Measurements from ENCODE around the gene TST.

Gene TST

DNA sequence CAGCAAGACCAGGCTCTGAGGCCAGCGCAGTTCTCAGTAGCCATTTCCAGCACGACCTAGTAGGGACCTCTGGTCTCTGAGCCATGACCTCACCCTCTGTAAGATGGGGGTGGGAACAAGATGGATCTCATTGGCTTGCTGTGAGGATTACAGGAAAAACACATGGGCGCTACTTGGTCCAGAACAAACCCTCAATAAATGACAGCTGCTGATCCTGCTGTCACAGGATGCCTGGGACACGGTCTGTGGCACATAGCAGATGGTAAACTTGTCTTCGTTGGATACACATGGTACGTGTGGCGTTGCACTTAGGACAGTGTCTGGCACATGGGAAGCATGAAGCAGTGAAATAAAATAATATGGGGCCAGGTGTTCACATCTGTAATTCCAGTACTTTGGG is 27.8 kb upstream of the TST start:
- Histone ChIP-seq H3K4me3 (IDR thresholded peaks at IDR 0.05; ENCODE audit: insufficient read depth, low read depth, low read length) (no peak overlapping the region), H4K20me1 (ENCODE audit: insufficient read depth) (no peaks in the 10 kb centered on the region), H3K36me3 (ENCODE audit: insufficient read depth) (no peaks in the 10 kb centered on the region), H3K4me1 (ENCODE audit: low read depth, poor library complexity, severe bottlenecking) (peaks cover 9% of the 10 kb centered on the region), H3K27ac (no peak overlapping the region), H3K9ac (no peak overlapping the region), H3K4me2 (no peak overlapping the region), H3K27me3 (ENCODE audit: insufficient read depth, low read depth) (no peaks in the 10 kb centered on the region), H3K79me2 (ENCODE audit: insufficient read depth, low read depth) (no peaks in the 10 kb centered on the region), H2AFZ (ENCODE audit: low read depth) (no peak overlapping the region)
- TF ChIP-seq, protein P1, sequence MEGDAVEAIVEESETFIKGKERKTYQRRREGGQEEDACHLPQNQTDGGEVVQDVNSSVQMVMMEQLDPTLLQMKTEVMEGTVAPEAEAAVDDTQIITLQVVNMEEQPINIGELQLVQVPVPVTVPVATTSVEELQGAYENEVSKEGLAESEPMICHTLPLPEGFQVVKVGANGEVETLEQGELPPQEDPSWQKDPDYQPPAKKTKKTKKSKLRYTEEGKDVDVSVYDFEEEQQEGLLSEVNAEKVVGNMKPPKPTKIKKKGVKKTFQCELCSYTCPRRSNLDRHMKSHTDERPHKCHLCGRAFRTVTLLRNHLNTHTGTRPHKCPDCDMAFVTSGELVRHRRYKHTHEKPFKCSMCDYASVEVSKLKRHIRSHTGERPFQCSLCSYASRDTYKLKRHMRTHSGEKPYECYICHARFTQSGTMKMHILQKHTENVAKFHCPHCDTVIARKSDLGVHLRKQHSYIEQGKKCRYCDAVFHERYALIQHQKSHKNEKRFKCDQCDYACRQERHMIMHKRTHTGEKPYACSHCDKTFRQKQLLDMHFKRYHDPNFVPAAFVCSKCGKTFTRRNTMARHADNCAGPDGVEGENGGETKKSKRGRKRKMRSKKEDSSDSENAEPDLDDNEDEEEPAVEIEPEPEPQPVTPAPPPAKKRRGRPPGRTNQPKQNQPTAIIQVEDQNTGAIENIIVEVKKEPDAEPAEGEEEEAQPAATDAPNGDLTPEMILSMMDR (conservative IDR thresholded peaks at IDR 0.05; ENCODE audit: low read depth, low read length), result no peak

DNA sequence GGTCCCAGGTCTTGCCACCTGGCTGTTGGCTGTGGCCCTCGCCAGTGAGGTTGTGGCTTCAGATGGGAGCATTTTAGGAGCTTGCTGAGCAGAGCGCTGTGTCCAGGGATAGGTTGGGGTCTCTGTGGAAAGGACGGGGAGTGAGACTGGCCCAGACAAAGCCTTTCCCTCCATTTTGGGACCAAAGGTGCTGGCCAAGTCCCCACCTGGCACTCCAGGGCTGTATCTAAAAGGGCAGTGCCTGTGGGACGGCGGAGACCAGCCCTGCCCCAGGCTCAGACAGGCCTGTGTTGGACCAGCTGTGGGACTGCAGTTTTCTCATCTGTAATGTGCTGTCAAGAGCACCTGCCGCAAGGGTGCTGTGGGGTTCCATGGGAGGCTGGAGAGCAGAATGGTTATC is 27.3 kb upstream of the TST start:
- Histone ChIP-seq H3K79me2 (ENCODE audit: insufficient read depth, low read depth) (no peaks in the 10 kb centered on the region), H3K4me2 (no peak overlapping the region), H3K9ac (no peak overlapping the region), H3K4me1 (ENCODE audit: low read depth, poor library complexity, severe bottlenecking) (peaks cover 9% of the 10 kb centered on the region), H3K27me3 (ENCODE audit: insufficient read depth, low read depth) (no peaks in the 10 kb centered on the region), H3K4me3 (IDR thresholded peaks at IDR 0.05; ENCODE audit: insufficient read depth, low read depth, low read length) (no peak overlapping the region), H3K27ac (no peak overlapping the region), H3K36me3 (ENCODE audit: insufficient read depth) (no peaks in the 10 kb centered on the region), H4K20me1 (ENCODE audit: insufficient read depth) (no peaks in the 10 kb centered on the region), H2AFZ (ENCODE audit: low read depth) (no peak overlapping the region)
- TF ChIP-seq, protein P1 (conservative IDR thresholded peaks at IDR 0.05; ENCODE audit: low read depth, low read length), result no peak

DNA sequence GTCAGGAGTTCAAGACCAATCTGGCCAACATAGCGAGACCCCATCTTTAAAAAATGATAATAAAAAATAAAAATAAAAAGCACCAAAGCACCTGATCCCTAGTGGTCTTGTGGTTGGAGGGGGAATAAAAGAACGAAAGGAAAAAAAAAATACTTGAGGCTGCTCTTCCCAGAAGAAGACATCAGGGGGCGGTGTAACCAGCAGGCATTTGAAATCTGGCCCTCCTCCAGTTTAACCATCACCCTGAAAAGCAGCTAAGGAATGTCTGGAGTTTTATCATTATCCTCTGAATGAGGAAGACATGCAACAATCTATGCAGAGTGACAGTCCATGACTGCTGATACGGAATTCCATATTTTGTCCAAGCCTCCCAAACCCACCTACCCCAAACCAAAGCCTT is 26.7 kb upstream of the TST start:
- no peaks in the 10 kb centered on the region for H4K20me1 ChIP-seq (ENCODE audit: insufficient read depth)
- H3K4me3 ChIP-seq (IDR thresholded peaks at IDR 0.05; ENCODE audit: insufficient read depth, low read depth, low read length), result no peak overlapping the region
- H3K27me3 ChIP-seq (ENCODE audit: insufficient read depth, low read depth), result no peaks in the 10 kb centered on the region
- H3K27ac ChIP-seq, result no peak overlapping the region
- no peaks in the 10 kb centered on the region for H3K36me3 ChIP-seq (ENCODE audit: insufficient read depth)
- peaks cover 9% of the 10 kb centered on the region for H3K4me1 ChIP-seq (ENCODE audit: low read depth, poor library complexity, severe bottlenecking)
- no peak overlapping the region for H3K9ac ChIP-seq
- H3K4me2 ChIP-seq, result no peak overlapping the region
- no peaks in the 10 kb centered on the region for H3K79me2 ChIP-seq (ENCODE audit: insufficient read depth, low read depth)
- H2AFZ ChIP-seq (ENCODE audit: low read depth), result no peak overlapping the region
- TF ChIP-seq, protein P1 (conservative IDR thresholded peaks at IDR 0.05; ENCODE audit: low read depth, low read length), result peak; percentile 63

GRCh38 chr22:37044634-37045625 is 25.7 kb upstream of the TST start:
- H3K36me3 ChIP-seq (ENCODE audit: insufficient read depth), result no peaks in the 10 kb centered on the region
- no peak overlapping the region for H3K4me2 ChIP-seq
- TF ChIP-seq, protein P1 (conservative IDR thresholded peaks at IDR 0.05; ENCODE audit: low read depth, low read length), result no peak
- H3K27me3 ChIP-seq (ENCODE audit: insufficient read depth, low read depth), result no peaks in the 10 kb centered on the region
- no peak overlapping the region for H3K4me3 ChIP-seq (IDR thresholded peaks at IDR 0.05; ENCODE audit: insufficient read depth, low read depth, low read length)
- H4K20me1 ChIP-seq (ENCODE audit: insufficient read depth), result no peaks in the 10 kb centered on the region
- H3K79me2 ChIP-seq (ENCODE audit: insufficient read depth, low read depth), result no peaks in the 10 kb centered on the region
- peaks cover 9% of the 10 kb centered on the region for H3K4me1 ChIP-seq (ENCODE audit: low read depth, poor library complexity, severe bottlenecking)
- H3K27ac ChIP-seq, result no peak overlapping the region
- no peak overlapping the region for H2AFZ ChIP-seq (ENCODE audit: low read depth)
- H3K9ac ChIP-seq, result no peak overlapping the region
